ENCODE measurements around the gene WWOX.

DNA sequence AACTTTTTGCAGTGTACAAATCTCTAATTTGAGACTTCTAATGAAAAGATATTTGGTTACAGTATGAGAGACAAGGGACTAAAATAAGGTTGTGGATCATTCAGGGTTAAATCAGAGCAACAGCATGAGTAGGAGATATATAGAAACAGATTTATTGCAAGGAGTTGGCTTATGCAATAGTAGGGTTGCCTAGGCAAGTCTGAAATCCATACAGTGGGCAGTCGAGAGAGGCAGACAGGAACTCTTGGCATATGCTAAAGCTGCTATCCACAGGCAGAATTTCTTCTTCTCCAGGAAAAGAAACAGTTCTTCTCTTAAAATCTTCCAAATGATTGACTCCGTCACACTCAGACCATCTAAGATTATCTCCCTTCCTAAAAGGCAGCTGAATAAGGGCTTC lies 1000.3 kb downstream of the WWOX start:
- TF ChIP-seq POLR2A (IDR thresholded peaks at IDR 0.05; ENCODE audit: low read length) (no peak), GATA1 (IDR thresholded peaks at IDR 0.05; ENCODE audit: low read depth, low read length) (no peak)
